Gastrocnemius medialis (tissue), 4 donors: ENCODE results near the gene CTCFL. TPM values are rescaled to one million over a fixed set of nuclear protein-coding genes. Genes with fewer than 3 reads are reported as not detected.
"Not testable (repeated sequence)": the region's sequence is repeated elsewhere in the genome, so short reads cannot be mapped to it uniquely, and the experiment has no call there.

ENCODE experiments used
- ATAC-seq, 2 donors: fragments of 150-250 bp; one replicate each; pipeline ENCODE4 v1.9.1; 2016
- DNase-seq, 2 donors: peaks; one replicate each; pipeline ENCODE4 v3.0.0-alpha.2; 2019
- H3K27ac ChIP-seq, 4 donors: fragments of 200-600 bp; sonication (generic); 1 replicate in 1 of 4; 2 replicates in 3 of 4; pipeline ENCODE4 v1.5.1; 2016 to 2018; ENCODE audit warnings: mild to moderate bottlenecking in 2 of 4, moderate library complexity in 1 of 4
- H3K27me3 ChIP-seq, 3 donors: fragments of 200-600 bp; sonication (generic) in 2 of 3; 1 replicate in 1 of 3; 2 replicates in 2 of 3; pipeline versions ENCODE4 v1.5.1 to v1.6.0; 2016 to 2019; ENCODE audit warnings: mild to moderate bottlenecking in 1 of 3, moderate library complexity in 1 of 3
- H3K36me3 ChIP-seq, 2 donors: fragments of 200-600 bp; sonication (generic) in 1 of 2; one replicate each; pipeline ENCODE4 v1.5.1; 2017 to 2018
- H3K4me1 ChIP-seq, 2 donors: fragments of 200-600 bp; sonication (generic) in 1 of 2; one replicate each; pipeline ENCODE4 v1.5.1; 2016 to 2017; ENCODE audit warnings: mild to moderate bottlenecking in 2 of 2
- H3K4me3 ChIP-seq, 4 donors: fragments of 200-600 bp; sonication (generic) in 3 of 4; 1 replicate in 1 of 4; 2 replicates in 3 of 4; pipeline ENCODE4 v1.5.1; 2016 to 2019; ENCODE audit warnings: mild to moderate bottlenecking in 2 of 4
- H3K9me3 ChIP-seq, 3 donors: fragments of 200-600 bp; sonication (generic) in 2 of 3; 1 replicate in 1 of 3; 2 replicates in 2 of 3; pipeline ENCODE4 v1.5.1; 2016 to 2019
- CTCF ChIP-seq, 5 experiments: fragments of 450-650 bp in 3 of 5; fragments of 200-600 bp in 2 of 5; sonication (generic) in 2 of 5; IDR thresholded peaks in 4 of 5; conservative IDR thresholded peaks in 1 of 5; 1 replicate in 4 of 5; 2 replicates in 1 of 5; pipeline ENCODE4 v1.5.1; 2016 to 2019; ENCODE audit warnings: antibody characterized with exemption in 5 of 5, mild to moderate bottlenecking in 3 of 5, moderate library complexity in 3 of 5
- POLR2A ChIP-seq, 2 donors: fragments of 450-650 bp; IDR thresholded peaks; one replicate each; pipeline ENCODE4 v1.6.1; 2017; ENCODE audit warnings: antibody characterized with exemption in 2 of 2, mild to moderate bottlenecking in 2 of 2, moderate library complexity in 2 of 2
- in situ Hi-C, 4 donors: fragments of 200-750 bp; cut with MboI; loops; one replicate each; pipeline versions ENCODE4 v1.15.0 to v1.8.0; 2017; ENCODE audit warnings: low sequenced_read_pairs in 4 of 4
- intact Hi-C: fragments of 100-400 bp; cut with DNase I; formaldehyde crosslinking; loops from one replicate; pipeline ENCODE4 v1.15.1; 2023; ENCODE audit warnings: low total_unique reads
- total RNA-seq, 4 donors: library from RNA; depleted of rRNA; stranded (reverse); fragments of >200 nt; gene quantifications; one replicate each; pipeline versions ENCODE4 v1.1.0 to v1.2.3, GENCODE V29; 2016

The CTCFL gene
- total RNA-seq, 4 donors from 2014 or later: not detected

GRCh38 chr20:57498425-57499400 is 26.2 kb downstream of the CTCFL start:
- no peak for ATAC-seq

GRCh38 chr20:57496592-57496991 is 28.3 kb downstream of the CTCFL start:
- TF ChIP-seq CTCF (IDR thresholded peaks at IDR 0.05 in 4 of 5, conservative IDR thresholded peaks at IDR 0.05 in 1 of 5) (no peak), POLR2A (IDR thresholded peaks at IDR 0.05) (no peak)
- Histone ChIP-seq H3K36me3 (no peaks in the 10 kb centered on the region), H3K4me3 (no peak overlapping the region), H3K27ac (no peak overlapping the region), H3K9me3 (no peaks in the 10 kb centered on the region), H3K4me1 (peaks cover 9 to 10% of the 10 kb centered on the region in 2 donors), H3K27me3 (no peaks in the 10 kb centered on the region)
- in situ Hi-C loops (loop anchor here in 3 of 4 donors (5.0 kb wide), 2 partner anchors 109 to 119 kb away; no protein-coding TSS in a partner anchor), intact Hi-C loops (no loop called here)
- DNase-seq: no peak
- ATAC-seq: no peak

More at GRCh38 chr20:57498425-57499400, 26.2 kb downstream of the CTCFL start:
- DNase-seq: no peak
- no peaks in the 10 kb centered on the region for H3K36me3 ChIP-seq
- H3K9me3 ChIP-seq: no peaks in the 10 kb centered on the region
- in situ Hi-C loops (loop anchor here in 3 of 4 donors (5.0 kb wide), 2 partner anchors 111 to 121 kb away; no protein-coding TSS in a partner anchor), intact Hi-C loops (no loop called here)
- TF ChIP-seq POLR2A (IDR thresholded peaks at IDR 0.05) (no peak), CTCF (IDR thresholded peaks at IDR 0.05 in 4 of 5, conservative IDR thresholded peaks at IDR 0.05 in 1 of 5) (no peak)
- peaks cover 9 to 10% of the 10 kb centered on the region in 2 donors for H3K4me1 ChIP-seq
- H3K27me3 ChIP-seq: no peaks in the 10 kb centered on the region
- H3K27ac ChIP-seq: no peak overlapping the region
- no peak overlapping the region for H3K4me3 ChIP-seq

- intact Hi-C loops: loop anchor here (1.0 kb wide), 1 partner anchor 115 kb away; no protein-coding TSS in a partner anchor
- Histone ChIP-seq H3K4me3 (no peak overlapping the region), H3K27me3 (no peaks in the 10 kb centered on the region), H3K4me1 (peaks cover 9 to 10% of the 10 kb centered on the region in 2 donors), H3K9me3 (no peaks in the 10 kb centered on the region), H3K27ac (no peak overlapping the region), H3K36me3 (no peaks in the 10 kb centered on the region)
- in situ Hi-C loops: loop anchor here in 3 of 4 donors (5.0 kb wide), 2 partner anchors 109 to 119 kb away; no protein-coding TSS in a partner anchor
- no peak for DNase-seq
- no peak for TF ChIP-seq POLR2A (IDR thresholded peaks at IDR 0.05)
- no peak for TF ChIP-seq CTCF (IDR thresholded peaks at IDR 0.05 in 4 of 5, conservative IDR thresholded peaks at IDR 0.05 in 1 of 5)
- no peak for ATAC-seq
These were observed 29.0 kb downstream of the CTCFL start for GRCh38 chr20:57495978-57496377.

- in situ Hi-C loops: loop anchor here in 1 of 4 donors (5.0 kb wide), 1 partner anchor 106 kb away; no protein-coding TSS in a partner anchor
- DNase-seq: no peak
- Histone ChIP-seq H3K4me3 (no peak overlapping the region), H3K4me1 (peaks cover 9 to 10% of the 10 kb centered on the region in 2 donors), H3K36me3 (no peaks in the 10 kb centered on the region), H3K27ac (no peak overlapping the region), H3K9me3 (no peaks in the 10 kb centered on the region), H3K27me3 (no peaks in the 10 kb centered on the region)
- intact Hi-C loops: no loop called here
- ATAC-seq: no peak
- TF ChIP-seq POLR2A (IDR thresholded peaks at IDR 0.05): no peak
These were observed 31.8 kb downstream of the CTCFL start for GRCh38 chr20:57493091-57493615.

GRCh38 chr20:57491373-57491772 is 33.6 kb downstream of the CTCFL start:
- Histone ChIP-seq H3K27me3 (no peaks in the 10 kb centered on the region), H3K27ac (no peak overlapping the region), H3K4me3 (no peak overlapping the region), H3K9me3 (no peaks in the 10 kb centered on the region), H3K4me1 (peaks cover 9 to 10% of the 10 kb centered on the region in 2 donors), H3K36me3 (no peaks in the 10 kb centered on the region)
- intact Hi-C loops: no loop called here
- ATAC-seq: no peak
- in situ Hi-C loops: loop anchor here in 1 of 4 donors (5.0 kb wide), 1 partner anchor 104 kb away; no protein-coding TSS in a partner anchor
- no peak for DNase-seq
- TF ChIP-seq CTCF (IDR thresholded peaks at IDR 0.05 in 4 of 5, conservative IDR thresholded peaks at IDR 0.05 in 1 of 5) (no peak), POLR2A (IDR thresholded peaks at IDR 0.05) (no peak)

GRCh38 chr20:57488277-57488676 is 36.7 kb downstream of the CTCFL start:
- DNase-seq, H3K4me3 ChIP-seq, intact Hi-C loops, H3K9me3 ChIP-seq, ATAC-seq, H3K4me1 ChIP-seq, H3K27me3 ChIP-seq, H3K36me3 ChIP-seq, H3K27ac ChIP-seq, in situ Hi-C loops: not testable (repeated sequence)
